ENCODE measurements around the gene ADCK1. TPM values are rescaled to one million over a fixed set of nuclear protein-coding genes. Genes with fewer than 3 reads are reported as not detected.

The ADCK1 gene, protein sequence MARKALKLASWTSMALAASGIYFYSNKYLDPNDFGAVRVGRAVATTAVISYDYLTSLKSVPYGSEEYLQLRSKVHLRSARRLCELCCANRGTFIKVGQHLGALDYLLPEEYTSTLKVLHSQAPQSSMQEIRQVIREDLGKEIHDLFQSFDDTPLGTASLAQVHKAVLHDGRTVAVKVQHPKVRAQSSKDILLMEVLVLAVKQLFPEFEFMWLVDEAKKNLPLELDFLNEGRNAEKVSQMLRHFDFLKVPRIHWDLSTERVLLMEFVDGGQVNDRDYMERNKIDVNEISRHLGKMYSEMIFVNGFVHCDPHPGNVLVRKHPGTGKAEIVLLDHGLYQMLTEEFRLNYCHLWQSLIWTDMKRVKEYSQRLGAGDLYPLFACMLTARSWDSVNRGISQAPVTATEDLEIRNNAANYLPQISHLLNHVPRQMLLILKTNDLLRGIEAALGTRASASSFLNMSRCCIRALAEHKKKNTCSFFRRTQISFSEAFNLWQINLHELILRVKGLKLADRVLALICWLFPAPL
- 10 to 100 TPM in 1 of 2 donors, 1 to 10 TPM in 1; 7.4 to 12.1 TPM for total RNA-seq

GRCh38 chr14:77799863-77800730 lies at the start of gene ADCK1:
TSS of gene ADCK1 (plus strand) at chr14:77800109. CDS start at chr14:77818979, 18,870 bp downstream.
- DNase-seq: peak; percentile 92
- Histone ChIP-seq H3K4me1 (no peaks in the 10 kb centered on the region), H3K36me3 (no peaks in the 10 kb centered on the region), H3K27me3 (no peaks in the 10 kb centered on the region), H3K27ac (peak within 1 kb of the TSS; percentile 79), H3K9ac (ENCODE audit: low read depth in 2 of 2, low read length in 2 of 2) (peak within 1 kb of the TSS; percentile 79 to 84), H3K9me3 (no peaks in the 10 kb centered on the region), H3K4me3 (peak within 1 kb of the TSS; percentile 98)
- intact Hi-C loops (cut with DNase I): loop anchor here (5.0 kb wide), 1 partner anchor 38 kb away; the partner anchor contains the start of gene SNW1
- TF ChIP-seq, protein P1, sequence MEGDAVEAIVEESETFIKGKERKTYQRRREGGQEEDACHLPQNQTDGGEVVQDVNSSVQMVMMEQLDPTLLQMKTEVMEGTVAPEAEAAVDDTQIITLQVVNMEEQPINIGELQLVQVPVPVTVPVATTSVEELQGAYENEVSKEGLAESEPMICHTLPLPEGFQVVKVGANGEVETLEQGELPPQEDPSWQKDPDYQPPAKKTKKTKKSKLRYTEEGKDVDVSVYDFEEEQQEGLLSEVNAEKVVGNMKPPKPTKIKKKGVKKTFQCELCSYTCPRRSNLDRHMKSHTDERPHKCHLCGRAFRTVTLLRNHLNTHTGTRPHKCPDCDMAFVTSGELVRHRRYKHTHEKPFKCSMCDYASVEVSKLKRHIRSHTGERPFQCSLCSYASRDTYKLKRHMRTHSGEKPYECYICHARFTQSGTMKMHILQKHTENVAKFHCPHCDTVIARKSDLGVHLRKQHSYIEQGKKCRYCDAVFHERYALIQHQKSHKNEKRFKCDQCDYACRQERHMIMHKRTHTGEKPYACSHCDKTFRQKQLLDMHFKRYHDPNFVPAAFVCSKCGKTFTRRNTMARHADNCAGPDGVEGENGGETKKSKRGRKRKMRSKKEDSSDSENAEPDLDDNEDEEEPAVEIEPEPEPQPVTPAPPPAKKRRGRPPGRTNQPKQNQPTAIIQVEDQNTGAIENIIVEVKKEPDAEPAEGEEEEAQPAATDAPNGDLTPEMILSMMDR (IDR thresholded peaks at IDR 0.05): no peak

DNA sequence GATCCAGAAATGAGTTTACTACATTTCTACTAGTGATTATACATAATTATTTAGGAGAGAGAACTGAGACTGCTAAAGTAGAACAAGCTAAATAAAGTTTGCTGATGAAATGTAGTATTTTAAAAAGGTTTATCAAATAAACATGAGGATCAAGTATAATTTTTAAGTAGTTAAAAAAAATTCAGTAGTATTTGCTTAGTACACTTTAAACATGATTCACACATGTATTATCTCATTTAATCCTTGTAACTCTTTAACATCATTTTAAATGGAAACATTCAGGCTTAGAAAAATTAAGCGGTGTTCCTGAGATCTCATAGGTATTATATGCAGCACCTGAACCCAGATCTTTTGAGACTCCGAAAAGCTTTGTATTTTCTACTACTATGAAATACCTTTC lies 47.6 kb upstream of the ADCK1 start:
- Histone ChIP-seq H3K27ac (no peak overlapping the region), H3K9me3 (no peaks in the 10 kb centered on the region), H3K36me3 (peaks cover 11% of the 10 kb centered on the region), H3K9ac (ENCODE audit: low read depth in 2 of 2, low read length in 2 of 2) (no peak overlapping the region), H3K4me3 (no peak overlapping the region), H3K27me3 (no peaks in the 10 kb centered on the region), H3K4me1 (no peaks in the 10 kb centered on the region)
- intact Hi-C loops (cut with DNase I): no loop called here
- no peak for DNase-seq
- TF ChIP-seq, protein P1 (IDR thresholded peaks at IDR 0.05): no peak

DNA sequence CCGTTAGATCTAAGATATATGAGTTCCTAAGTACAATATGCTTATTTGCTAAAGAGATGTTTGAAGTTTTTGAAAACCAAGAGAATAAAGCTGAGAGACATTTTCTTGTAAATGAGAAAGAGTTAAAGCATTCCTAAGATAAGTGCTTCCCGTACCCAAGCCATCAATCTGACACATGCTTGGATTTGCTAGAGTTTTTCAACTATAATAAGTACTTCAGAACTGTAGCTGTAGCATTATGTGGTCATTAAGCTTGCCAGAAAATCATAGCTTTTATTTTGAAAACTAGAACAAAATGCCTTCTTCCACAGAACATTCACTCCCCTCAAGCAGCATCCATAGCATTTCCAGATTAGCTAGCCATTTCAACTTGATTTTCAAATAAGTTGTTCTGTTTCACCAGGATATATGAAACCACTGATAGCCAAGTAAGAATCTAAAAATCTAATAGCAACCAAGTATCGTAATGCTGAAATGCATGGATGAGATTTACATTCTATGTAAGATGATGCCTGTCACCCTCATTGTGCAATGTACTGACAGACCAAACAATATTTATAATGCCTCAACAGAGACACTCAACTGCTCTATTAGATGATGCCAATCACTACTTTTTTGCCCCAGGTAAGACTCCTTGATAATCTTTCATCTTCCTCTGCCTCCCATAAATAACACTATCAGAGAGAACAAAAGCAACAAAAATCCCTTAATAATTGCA lies 47.0 kb upstream of the ADCK1 start:
- Histone ChIP-seq H3K4me1 (no peaks in the 10 kb centered on the region), H3K27me3 (no peaks in the 10 kb centered on the region), H3K36me3 (peaks cover 11% of the 10 kb centered on the region), H3K9me3 (no peaks in the 10 kb centered on the region), H3K9ac (ENCODE audit: low read depth in 2 of 2, low read length in 2 of 2) (no peak overlapping the region), H3K4me3 (no peak overlapping the region), H3K27ac (no peak overlapping the region)
- intact Hi-C loops (cut with DNase I): no loop called here
- no peak for DNase-seq
- TF ChIP-seq, protein P1 (IDR thresholded peaks at IDR 0.05): no peak

- H3K27me3 ChIP-seq: no peaks in the 10 kb centered on the region
- H3K4me1 ChIP-seq: peaks cover 13% of the 10 kb centered on the region
- H3K27ac ChIP-seq: peak within 1 kb of the TSS; percentile 87
- peak within 1 kb of the TSS; percentile 97 to 98 for H3K9ac ChIP-seq (ENCODE audit: low read depth in 2 of 2, low read length in 2 of 2)
- DNase-seq: peak; percentile 94
- no peaks in the 10 kb centered on the region for H3K36me3 ChIP-seq
- H3K9me3 ChIP-seq: no peaks in the 10 kb centered on the region
- TF ChIP-seq, protein P1 (IDR thresholded peaks at IDR 0.05): no peak
- H3K4me3 ChIP-seq: peak within 1 kb of the TSS; percentile 97
- intact Hi-C loops (cut with DNase I): loop anchor here (5.0 kb wide), 1 partner anchor 42 kb away; the partner anchor contains the start of gene ADCK1
Observed at GRCh38 chr14:77760381-77761204, 39.3 kb upstream of the ADCK1 start, which contains the start of gene SNW1. TSS of gene SNW1 (minus strand) at chr14:77761156. CDS start at chr14:77761127, 29 bp downstream.
